Ishikawa (cell line): ENCODE measurements around the gene TMEM14C.

ENCODE experiments used
- CREB1 ChIP-seq: IDR thresholded peaks from 2 replicates; pipeline ENCODE4 v1.6.1; 2012; ENCODE audit warnings: low read depth
- NFIC ChIP-seq: IDR thresholded peaks from 2 replicates; pipeline ENCODE4 v1.6.1; 2012
- REST ChIP-seq: IDR thresholded peaks from 2 replicates; pipeline ENCODE4 v1.6.1; 2012; ENCODE audit warnings: low read depth, mild to moderate bottlenecking

- TF ChIP-seq CREB1 (no peak), NFIC (no peak), REST (no peak)
These were observed 40.4 kb upstream of the TMEM14C start for GRCh38 chr6:10682355-10682988.
